GM21515 (cell line): ENCODE data around the gene BCKDHB.
"Not testable (repeated sequence)": the region's sequence is repeated elsewhere in the genome, so short reads cannot be mapped to it uniquely, and the experiment has no call there.

Source experiments
- ATAC-seq: cut with Tn5 transposase; IDR thresholded peaks from one replicate; pipeline ENCODE4 v1.9.1; 2021; ENCODE audit not compliant: unreplicated experiment

The BCKDHB gene

GRCh38 chr6:80106418-80107235 is at the start of gene BCKDHB:
Gene BCKDHB, plus strand, starts transcription at chr6:80106671. Its CDS starts 23 bp downstream, at chr6:80106694.
- ATAC-seq: peak; percentile 99

GRCh38 chr6:80060774-80061173 is 45.7 kb upstream of the BCKDHB start:
- no peak for ATAC-seq

GRCh38 chr6:80068146-80068545 is 38.3 kb upstream of the BCKDHB start:
- ATAC-seq: not testable (repeated sequence)

DNA sequence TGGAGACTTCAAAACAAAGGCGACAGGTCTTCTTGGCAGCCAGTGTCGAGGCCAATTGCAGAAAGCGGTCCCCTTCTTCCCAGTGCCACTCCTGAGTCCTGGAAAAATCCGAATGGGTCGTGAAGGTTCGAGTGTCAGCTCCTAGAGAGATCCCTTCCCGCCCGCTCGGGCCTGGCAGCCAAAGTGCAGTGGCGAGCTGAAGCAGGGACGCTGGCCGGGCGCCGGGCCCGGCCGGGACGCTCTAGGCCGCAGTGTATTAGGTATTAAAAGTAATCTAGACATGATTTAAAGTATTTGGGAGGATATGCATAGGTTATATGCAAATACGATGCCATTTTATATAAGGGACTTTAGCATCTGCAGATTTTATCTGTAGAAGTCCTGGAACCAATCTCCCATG is 36.0 kb upstream of the BCKDHB start:
- ATAC-seq: not testable (repeated sequence)

- ATAC-seq: no peak
Measured at GRCh38 chr6:80077067-80077466, 29.4 kb upstream of the BCKDHB start.

GRCh38 chr6:80088637-80089036 is 17.8 kb upstream of the BCKDHB start:
- ATAC-seq: no peak

DNA sequence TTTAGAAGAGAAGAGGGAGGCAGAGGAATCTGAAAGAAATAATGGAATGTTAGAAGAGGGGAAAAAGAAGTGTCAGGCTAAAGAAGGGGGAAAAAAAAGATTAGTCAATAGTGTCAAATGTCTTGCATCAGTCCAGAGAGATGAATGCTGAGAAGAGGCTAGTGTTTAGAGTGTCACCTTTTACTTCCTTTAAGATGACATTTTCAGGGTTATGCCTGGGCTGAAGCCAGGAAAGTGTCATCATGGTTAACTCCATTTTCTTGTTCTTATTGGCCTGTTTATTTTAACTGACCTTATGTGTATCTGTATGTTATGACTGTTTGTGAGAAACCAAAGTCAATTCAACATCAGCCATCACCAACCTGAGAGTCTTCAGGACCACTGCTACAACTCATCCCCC is 15.0 kb upstream of the BCKDHB start:
- no peak for ATAC-seq

DNA sequence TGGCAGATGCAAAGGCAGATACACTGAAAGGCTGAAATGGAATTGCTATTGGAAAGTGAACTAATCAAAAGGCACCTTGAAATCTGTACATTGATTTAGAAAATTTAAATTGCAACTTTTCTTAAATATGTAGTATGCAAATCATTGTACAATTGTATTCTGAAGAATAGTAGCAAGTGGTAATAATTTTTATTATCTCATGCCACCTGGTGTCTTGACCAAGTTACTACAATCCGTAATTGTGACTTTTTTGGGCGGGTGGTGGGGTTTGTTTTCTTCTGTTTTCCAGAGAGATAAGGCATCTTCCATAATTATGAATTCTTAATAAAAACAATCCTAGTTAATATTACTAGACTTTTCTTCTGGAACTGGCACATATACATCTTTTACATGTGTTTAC is 12.5 kb upstream of the BCKDHB start:
- ATAC-seq: no peak

DNA sequence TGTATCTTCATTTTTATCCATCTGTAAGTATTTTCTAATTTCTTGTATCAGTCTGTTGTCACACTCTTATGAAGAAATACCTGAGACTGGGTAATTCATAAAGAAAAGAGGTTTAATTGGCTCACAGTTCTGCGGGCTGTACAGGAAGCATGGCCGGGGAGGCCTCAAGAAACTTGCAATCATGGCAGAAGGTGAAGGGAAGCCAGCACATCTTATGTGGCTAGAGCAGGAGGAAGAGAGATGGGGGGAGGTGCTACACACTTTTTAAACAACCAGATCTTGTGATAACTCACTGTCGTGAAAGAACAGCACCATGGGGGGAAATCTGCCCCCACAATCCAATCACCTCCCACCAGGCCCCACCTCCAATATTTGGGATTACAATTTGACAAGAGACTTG is 10.9 kb upstream of the BCKDHB start:
- ATAC-seq: no peak

- no peak for ATAC-seq
Measured at GRCh38 chr6:80098392-80098791, 8.1 kb upstream of the BCKDHB start.

DNA sequence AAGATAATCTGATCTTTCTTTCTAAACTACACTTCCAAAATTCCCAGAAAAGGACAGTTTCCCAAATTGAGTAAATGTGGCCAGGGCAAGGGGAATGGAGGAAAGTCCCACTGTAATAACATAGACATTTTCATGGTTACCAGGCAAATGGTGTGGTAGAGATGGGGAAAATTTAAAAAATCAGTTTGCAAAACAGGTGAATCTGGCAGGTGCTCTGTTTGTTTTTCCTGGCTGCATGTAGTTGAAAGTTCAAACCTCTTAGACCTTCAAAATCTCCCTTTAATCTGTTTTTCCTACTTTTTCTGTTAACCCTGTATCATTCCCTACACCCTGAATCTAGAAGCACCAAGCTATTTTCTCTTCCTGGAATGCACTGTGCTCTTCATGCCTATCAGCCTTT is 2.0 kb upstream of the BCKDHB start:
- no peak for ATAC-seq

GRCh38 chr6:80105972-80106417 is 476 bp upstream of the BCKDHB start:
- peak; percentile 15 for ATAC-seq

GRCh38 chr6:80122576-80122975 is 16.1 kb downstream of the BCKDHB start:
- not testable (repeated sequence) for ATAC-seq

DNA sequence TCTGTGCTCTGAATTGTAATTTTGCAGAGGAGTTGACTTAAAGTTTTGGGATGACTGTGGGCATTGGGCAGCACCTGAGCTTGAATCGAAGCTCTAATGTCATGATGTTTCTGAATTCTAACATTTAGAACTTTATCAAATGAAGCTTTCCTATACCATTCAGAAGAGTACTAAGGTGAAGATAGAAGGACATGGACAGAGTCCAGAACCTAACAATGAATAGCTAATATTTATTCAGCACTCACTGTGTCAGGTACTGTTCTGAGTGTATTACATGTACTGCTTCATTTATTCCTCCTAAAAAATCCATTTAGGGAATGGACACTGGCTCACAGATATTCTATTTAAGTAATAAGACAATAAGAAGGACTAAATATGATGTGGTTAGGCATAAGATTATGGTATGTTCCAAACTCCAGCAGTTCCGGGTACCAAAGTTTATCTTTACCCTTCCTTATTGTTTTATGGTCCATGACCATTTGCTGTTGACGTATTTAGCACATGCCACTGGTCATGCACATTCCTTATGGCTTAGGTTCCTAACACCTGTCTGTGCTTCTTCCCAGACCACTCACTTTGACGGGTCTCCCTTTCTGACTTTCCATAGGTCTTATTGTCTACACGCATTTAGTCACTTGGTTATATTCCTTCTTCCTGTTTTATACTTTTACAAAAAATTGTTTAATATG is 20.3 kb downstream of the BCKDHB start:
- ATAC-seq: no peak

- ATAC-seq: no peak
Measured at GRCh38 chr6:80129485-80129884, 23.0 kb downstream of the BCKDHB start.

DNA sequence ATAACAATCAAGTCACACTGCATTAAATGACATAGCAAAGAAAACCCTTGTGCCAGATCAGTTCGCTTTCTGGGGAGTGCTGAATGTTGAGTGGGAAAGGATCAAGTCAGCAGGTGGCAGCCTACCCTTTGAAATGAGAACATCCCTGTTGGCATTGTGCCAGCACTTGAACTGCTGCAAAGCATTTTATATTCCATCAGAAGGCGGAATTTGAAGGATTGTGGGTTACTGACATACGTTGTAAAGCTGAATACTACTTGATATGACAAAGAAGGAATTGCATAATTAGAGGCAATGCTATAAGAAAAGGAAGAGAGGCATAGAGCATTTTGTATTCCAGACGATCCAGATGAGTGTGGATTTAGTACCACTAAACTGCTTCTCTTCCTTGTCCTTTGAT is 26.5 kb downstream of the BCKDHB start:
- no peak for ATAC-seq

- no peak for ATAC-seq
Measured at GRCh38 chr6:80134065-80134464, 27.6 kb downstream of the BCKDHB start.

- ATAC-seq: no peak
Measured at GRCh38 chr6:80142586-80142985, 36.1 kb downstream of the BCKDHB start.

- ATAC-seq: no peak
Measured at GRCh38 chr6:80143419-80143937, 37.0 kb downstream of the BCKDHB start.

- no peak for ATAC-seq
Measured at GRCh38 chr6:80144753-80145315, 38.4 kb downstream of the BCKDHB start.

- no peak for ATAC-seq
Measured at GRCh38 chr6:80145509-80145908, 39.0 kb downstream of the BCKDHB start.

DNA sequence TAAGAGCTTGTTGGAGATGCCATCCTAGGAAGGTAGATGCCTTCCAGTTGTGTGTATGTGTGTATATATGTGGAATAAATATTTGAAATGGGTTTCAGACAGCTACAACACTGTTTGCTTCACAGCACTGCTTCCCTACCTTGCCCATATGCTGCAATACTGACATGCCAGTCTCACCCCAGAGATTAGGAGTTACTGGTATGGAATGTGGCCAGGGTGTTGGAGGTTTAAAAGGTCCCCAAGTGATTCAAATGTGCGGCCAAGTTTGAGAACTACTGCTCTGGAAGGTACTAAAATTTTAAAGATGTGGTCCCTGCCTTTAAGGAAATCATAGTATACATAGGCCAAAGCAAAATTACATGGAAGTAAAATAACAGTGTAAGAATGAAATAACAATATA is 39.5 kb downstream of the BCKDHB start:
- no peak for ATAC-seq
